Kidney (tissue), 14 donors: ENCODE measurements around the gene CAVIN3. TPM values are rescaled to one million over a fixed set of nuclear protein-coding genes. Genes with fewer than 3 reads are reported as not detected.

Experiments
- DNase-seq, 5 donors: peaks; one replicate each; pipeline ENCODE4 v3.0.0-alpha.2; 2013 to 2020
- FAIRE-seq: peaks from 2 replicates; lab custom pipeline; 2012; peaks lifted over from hg19 to GRCh38; lab: Jason Lieb, UNC
- H3K27ac ChIP-seq, 2 donors: one replicate each; pipeline ENCODE4 v1.7.0; 2013; ENCODE audit warnings: low read depth in 2 of 2, low read length in 2 of 2, inconsistent platforms in 1 of 2
- H3K27me3 ChIP-seq: one replicate; pipeline ENCODE4 v1.7.1; 2013; ENCODE audit warnings: low read length, inconsistent platforms; ENCODE audit not compliant: control insufficient read depth, insufficient read depth
- H3K36me3 ChIP-seq, 3 donors: one replicate each; pipeline versions ENCODE4 v1.7.0 to v1.7.1; 2013; ENCODE audit warnings: low read length in 3 of 3, control low read depth in 1 of 3, inconsistent platforms in 1 of 3; ENCODE audit not compliant: insufficient read depth in 3 of 3, control insufficient read depth in 2 of 3
- H3K4me1 ChIP-seq, 3 donors: one replicate each; pipeline versions ENCODE4 v1.7.0 to v1.7.1; 2013; ENCODE audit warnings: low read length in 3 of 3, inconsistent platforms in 1 of 3, low read depth in 1 of 3; ENCODE audit not compliant: control insufficient read depth in 2 of 3, insufficient read depth in 2 of 3
- H3K4me3 ChIP-seq, 3 donors: one replicate each; pipeline versions ENCODE4 v1.7.0 to v1.8.1; 2013; ENCODE audit warnings: low read length in 3 of 3, control low read depth in 1 of 3, inconsistent platforms in 1 of 3
- H3K9ac ChIP-seq, 3 donors: one replicate each; pipeline versions ENCODE4 v1.7.0 to v1.7.1; 2013; ENCODE audit warnings: low read length in 3 of 3, control low read depth in 1 of 3, inconsistent platforms in 1 of 3
- H3K9me3 ChIP-seq, 3 donors: one replicate each; pipeline versions ENCODE4 v1.7.0 to v1.7.1; 2013; ENCODE audit warnings: low read length in 3 of 3, control low read depth in 1 of 3, inconsistent platforms in 1 of 3; ENCODE audit not compliant: control insufficient read depth in 2 of 3, insufficient read depth in 1 of 3
- CTCF ChIP-seq: IDR thresholded peaks from 3 replicates; pipeline ENCODE4 v1.5.1; 2012; ENCODE audit warnings: mild to moderate bottlenecking, moderate library complexity, borderline replicate concordance; ENCODE audit not compliant: insufficient read depth; ENCODE audit errors: extremely low read depth
- intact Hi-C: fragments of 100-400 bp; cut with DNase I; formaldehyde crosslinking; loops from one replicate; pipeline ENCODE4 v1.11.1; 2022
- polyA plus RNA-seq: library from polyadenylated mRNA; stranded (reverse); fragments of 350-450 nt; fragmentation: Illumina TruSeq; extraction: RNeasy Lipid Tissue Mini Kit (QIAGEN cat#74804); gene quantifications from one replicate; pipeline ENCODE4 v1.2.3, GENCODE V29; 2014; ENCODE audit warnings: low read depth, low replicate concordance; ENCODE audit not compliant: insufficient read depth
- total RNA-seq: library from RNA; stranded (reverse); fragmentation: NEBNext Ultra II Directional; extraction: Animal tissue kit (Norgen Biotek cat#: 25700); gene quantifications from one replicate; pipeline ENCODE4 v1.2.1, GENCODE V29; 2021
- donor health status: control.
- donor health status: control.
- donor health status: control.
- donor health status: control.
- donor health status: control.
- donor health status: DM: yes; HTN: yes; CAD: no.
- donor health status: Normal renal cell carcinoma (clear cell type).

CAVIN3 gene
- total and polyA plus RNA-seq, 2 donors from 2014 or later, result 55.1 to 58.1 TPM

- no peak for FAIRE-seq
- H3K27me3 ChIP-seq, result no peaks in the 10 kb centered on the region
- peak overlapping the region; percentile 77 to 92 for H3K27ac ChIP-seq
- no peak for TF ChIP-seq CTCF
- H3K9ac ChIP-seq, result peak overlapping the region in 1 of 3 donors; percentile 23
- H3K36me3 ChIP-seq, result no peaks in the 10 kb centered on the region
- peak overlapping the region in 1 of 3 donors; percentile 77 for H3K4me3 ChIP-seq
- DNase-seq, result no peak
- peaks cover 0 to 8% (median 0%) of the 10 kb centered on the region in 3 donors for H3K4me1 ChIP-seq
- no peaks in the 10 kb centered on the region for H3K9me3 ChIP-seq
- intact Hi-C loops, result no loop called here
These were observed 1.1 kb upstream of the CAVIN3 start for GRCh38 chr11:6321356-6321755.

GRCh38 chr11:6319704-6320410, 444 bp downstream of the CAVIN3 start:
- DNase-seq, result peak; percentile 75 to 97 (median 83)
- no peaks in the 10 kb centered on the region for H3K27me3 ChIP-seq
- H3K27ac ChIP-seq, result peak overlapping the region; percentile 92
- intact Hi-C loops, result no loop called here
- peak overlapping the region; percentile 2 to 86 (median 55) for H3K9ac ChIP-seq
- TF ChIP-seq CTCF, result no peak
- FAIRE-seq, result no peak
- peaks cover 0 to 8% (median under 1%) of the 10 kb centered on the region in 3 donors for H3K4me1 ChIP-seq
- peak overlapping the region; percentile 66 to 77 (median 72) for H3K4me3 ChIP-seq
- no peaks in the 10 kb centered on the region for H3K9me3 ChIP-seq
- H3K36me3 ChIP-seq, result no peaks in the 10 kb centered on the region

- peak overlapping the region; percentile 92 for H3K27ac ChIP-seq
- peak; percentile 45 to 85 (median 58) for DNase-seq
- peak overlapping the region; percentile 66 to 77 (median 72) for H3K4me3 ChIP-seq
- H3K9me3 ChIP-seq, result no peaks in the 10 kb centered on the region
- TF ChIP-seq CTCF, result no peak
- FAIRE-seq, result no peak
- H3K36me3 ChIP-seq, result no peaks in the 10 kb centered on the region
- intact Hi-C loops, result no loop called here
- peak overlapping the region; percentile 55 to 86 (median 67) for H3K9ac ChIP-seq
- H3K4me1 ChIP-seq, result peaks cover 0 to 8% (median 7%) of the 10 kb centered on the region in 3 donors
- no peaks in the 10 kb centered on the region for H3K27me3 ChIP-seq
These were observed 1.1 kb downstream of the CAVIN3 start for GRCh38 chr11:6319001-6319703.
